GM21515 (cell line): ENCODE data around the gene ACAD9.
"Not testable (repeated sequence)": the region's sequence is repeated elsewhere in the genome, so short reads cannot be mapped to it uniquely, and the experiment has no call there.

Experiments
- ATAC-seq: cut with Tn5 transposase; IDR thresholded peaks from one replicate; pipeline ENCODE4 v1.9.1; 2021; ENCODE audit not compliant: unreplicated experiment

ACAD9 gene

GRCh38 chr3:128889139-128889894, 9.9 kb downstream of the ACAD9 start:
- ATAC-seq: no peak

- ATAC-seq: no peak
These were observed 16.6 kb downstream of the ACAD9 start for GRCh38 chr3:128895843-128896697.

- no peak for ATAC-seq
These were observed 23.0 kb downstream of the ACAD9 start for GRCh38 chr3:128902426-128902825.

GRCh38 chr3:128903501-128903900, 24.1 kb downstream of the ACAD9 start:
- ATAC-seq: no peak

- no peak for ATAC-seq
These were observed 26.8 kb downstream of the ACAD9 start for GRCh38 chr3:128906031-128906803.

- no peak for ATAC-seq
These were observed 27.5 kb downstream of the ACAD9 start for GRCh38 chr3:128906804-128907525.

GRCh38 chr3:128907706-128908445, 28.5 kb downstream of the ACAD9 start:
- no peak for ATAC-seq

GRCh38 chr3:128908951-128909350, 29.5 kb downstream of the ACAD9 start:
- ATAC-seq: no peak

GRCh38 chr3:128910006-128910405, 30.6 kb downstream of the ACAD9 start:
- ATAC-seq: no peak

- no peak for ATAC-seq
These were observed 32.5 kb downstream of the ACAD9 start for GRCh38 chr3:128911911-128912310.

GRCh38 chr3:128914966-128915645, 35.7 kb downstream of the ACAD9 start:
- ATAC-seq: no peak

GRCh38 chr3:128917291-128917690, 37.9 kb downstream of the ACAD9 start:
- ATAC-seq: no peak

- ATAC-seq: no peak
These were observed 40.6 kb downstream of the ACAD9 start for GRCh38 chr3:128919988-128920387.

GRCh38 chr3:128922804-128923459, 43.5 kb downstream of the ACAD9 start:
- ATAC-seq: no peak

- no peak for ATAC-seq
These were observed 44.2 kb downstream of the ACAD9 start for GRCh38 chr3:128923576-128923975.

- not testable (repeated sequence) for ATAC-seq
These were observed 44.6 kb downstream of the ACAD9 start for GRCh38 chr3:128923986-128924385.

GRCh38 chr3:128929364-128929763, 49.9 kb downstream of the ACAD9 start:
- ATAC-seq: no peak

- no peak for ATAC-seq
These were observed 51.6 kb downstream of the ACAD9 start for GRCh38 chr3:128931046-128931445.
